ENCODE data around the gene EPB41L4A.
"Not testable (repeated sequence)": the region's sequence is repeated elsewhere in the genome, so short reads cannot be mapped to it uniquely, and the experiment has no call there.

EPB41L4A gene

DNA sequence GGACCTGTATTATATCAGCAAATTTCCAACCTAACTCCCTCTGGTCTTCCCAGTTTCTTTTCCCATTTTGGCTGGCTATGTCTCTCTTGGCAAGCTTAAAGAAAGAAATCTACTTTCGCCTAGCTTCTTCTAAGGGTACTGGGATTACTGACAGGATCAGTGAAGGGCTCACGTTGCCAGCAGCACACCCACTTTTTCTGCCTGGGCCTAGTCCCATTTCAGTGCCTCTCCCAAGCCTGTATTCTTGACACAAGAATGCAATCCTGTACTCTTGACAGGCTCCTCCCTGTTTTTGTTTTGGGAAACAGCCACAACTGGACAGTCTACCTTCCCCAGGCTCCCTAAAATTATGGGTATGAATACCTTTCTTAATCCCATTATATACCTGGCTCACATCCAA lies 170.5 kb downstream of the EPB41L4A start:
- no peak for DNase-seq

DNA sequence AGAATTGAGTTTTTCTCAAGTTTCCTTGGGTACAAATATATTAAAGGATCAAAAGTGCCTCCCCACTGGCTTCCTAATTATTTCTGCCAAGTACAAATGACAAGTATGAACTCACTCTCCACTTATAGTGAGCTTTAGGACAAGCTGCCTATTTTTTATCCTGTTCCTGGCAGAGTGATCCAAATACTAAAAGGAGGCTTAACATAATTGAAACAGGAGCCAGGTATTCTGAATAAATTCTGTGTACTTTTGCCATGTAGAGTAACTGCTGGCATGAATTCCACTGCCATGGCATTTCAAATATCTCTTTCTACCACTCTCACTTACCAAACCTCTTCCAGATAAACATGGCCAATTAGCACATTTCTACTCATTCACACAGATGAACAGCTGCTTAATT lies 171.1 kb downstream of the EPB41L4A start:
- DNase-seq = no peak

DNA sequence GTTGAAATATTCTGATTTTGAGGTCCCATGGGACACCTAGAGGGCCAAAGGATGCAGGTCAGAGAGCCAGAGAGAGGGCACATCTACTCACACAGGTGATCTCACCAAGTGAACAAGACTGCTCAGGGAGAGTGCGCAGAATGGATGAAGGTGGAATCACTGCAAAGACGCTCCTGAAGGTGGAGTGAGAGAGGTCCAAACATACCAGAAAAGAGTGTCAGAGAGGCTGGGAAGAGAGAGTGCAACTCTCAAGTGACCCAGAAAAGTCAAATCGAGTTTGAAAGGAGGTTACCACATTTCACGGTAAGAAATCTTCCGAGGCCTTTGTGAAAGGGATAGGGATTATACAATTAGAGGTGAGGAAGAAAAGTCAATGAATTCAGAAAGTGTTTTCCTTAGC lies 173.4 kb downstream of the EPB41L4A start:
- no peak for DNase-seq

DNA sequence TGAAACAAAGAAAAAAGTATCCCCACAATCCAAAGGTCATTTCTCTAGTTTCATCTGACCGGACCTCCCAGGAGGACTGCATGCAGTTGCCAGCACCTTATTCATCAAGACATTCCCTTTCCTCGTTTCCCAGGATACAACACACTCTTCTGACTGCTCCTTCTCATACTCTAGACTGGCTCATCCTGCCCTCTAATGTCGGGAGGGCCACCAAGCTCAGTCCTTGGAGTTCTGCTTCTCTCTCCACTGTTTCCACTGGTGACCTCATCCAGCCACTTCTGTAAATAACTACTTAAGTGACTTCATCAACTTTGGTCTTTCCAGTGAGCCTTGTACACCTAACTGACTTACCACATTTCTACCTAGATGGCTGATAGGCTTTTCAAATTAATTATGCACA lies 179.1 kb downstream of the EPB41L4A start:
- DNase-seq = no peak

DNA sequence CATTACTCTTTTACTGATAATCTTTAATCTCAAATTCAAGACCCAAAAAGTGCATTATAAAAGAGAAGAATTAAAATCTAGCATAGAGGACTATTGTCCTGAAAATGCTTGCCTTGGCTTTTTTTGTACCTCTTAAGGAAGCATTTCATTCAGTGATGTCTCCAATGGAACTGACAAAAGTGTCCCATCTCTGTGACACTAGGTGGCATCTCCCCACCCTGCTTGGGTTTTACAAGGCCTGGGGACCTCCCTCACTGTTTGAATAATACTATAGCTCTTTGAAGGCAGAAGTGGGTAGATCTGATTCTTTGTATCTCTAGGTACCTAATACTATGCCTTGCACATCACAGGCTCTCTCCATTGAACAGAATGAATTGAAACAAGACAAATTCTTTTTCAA lies 180.6 kb downstream of the EPB41L4A start:
- no peak for DNase-seq

DNA sequence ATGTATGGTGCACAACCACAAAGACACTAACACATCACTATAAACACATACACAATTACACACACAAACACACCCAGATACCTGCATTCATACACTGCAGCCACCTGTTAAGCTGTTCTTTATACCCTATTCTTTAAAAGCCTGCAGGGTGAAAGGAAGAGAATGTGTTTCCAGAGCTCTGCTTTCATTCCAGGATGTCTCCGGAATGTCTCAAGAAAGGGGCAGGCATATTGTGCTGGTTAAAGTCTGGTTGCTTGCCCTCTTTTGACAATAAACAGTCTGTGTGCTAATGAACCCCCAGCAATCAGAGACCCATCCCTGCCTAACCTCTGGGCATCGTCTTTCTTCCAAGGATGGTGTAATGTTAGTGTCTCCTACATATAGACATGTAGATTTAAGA lies 181.6 kb downstream of the EPB41L4A start:
- no peak for DNase-seq

DNA sequence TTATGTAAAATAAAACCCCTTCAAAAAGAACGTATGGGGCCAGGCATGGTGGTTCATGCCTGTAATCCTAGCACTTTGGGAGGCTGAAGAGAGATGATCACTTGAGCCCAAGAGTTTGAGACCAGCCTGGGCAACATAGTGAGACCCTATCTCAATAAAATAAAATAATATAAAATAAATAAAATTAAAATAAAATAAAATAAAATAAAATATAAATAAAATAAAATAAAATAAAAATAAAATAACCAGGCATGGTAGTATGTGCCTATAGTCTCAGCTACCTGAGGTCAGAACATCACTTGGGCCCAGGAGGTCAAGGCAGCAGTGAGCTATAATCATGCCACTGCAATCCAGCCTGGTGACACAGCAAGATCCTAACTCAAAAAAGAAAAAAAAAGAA lies 185.1 kb downstream of the EPB41L4A start:
- no peak for DNase-seq

DNA sequence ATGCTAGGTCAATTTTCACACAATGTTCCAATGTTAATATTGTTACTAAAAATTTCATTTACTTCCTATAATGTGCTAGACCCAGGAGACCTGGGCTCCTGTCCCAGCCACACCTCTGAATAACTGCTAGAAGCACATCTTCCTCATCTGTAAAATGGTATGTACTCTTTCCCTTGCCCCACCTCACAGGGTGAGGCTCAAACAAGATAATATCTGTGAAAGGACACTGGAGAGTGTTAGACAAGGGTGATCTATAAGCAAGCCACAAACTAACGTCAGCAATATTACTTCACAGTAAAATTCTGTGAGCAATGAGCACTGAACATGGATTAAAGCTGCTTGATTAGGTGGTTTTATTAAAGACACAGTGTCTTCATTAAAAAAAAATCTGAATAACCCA lies 186.4 kb downstream of the EPB41L4A start:
- no peak for DNase-seq

DNA sequence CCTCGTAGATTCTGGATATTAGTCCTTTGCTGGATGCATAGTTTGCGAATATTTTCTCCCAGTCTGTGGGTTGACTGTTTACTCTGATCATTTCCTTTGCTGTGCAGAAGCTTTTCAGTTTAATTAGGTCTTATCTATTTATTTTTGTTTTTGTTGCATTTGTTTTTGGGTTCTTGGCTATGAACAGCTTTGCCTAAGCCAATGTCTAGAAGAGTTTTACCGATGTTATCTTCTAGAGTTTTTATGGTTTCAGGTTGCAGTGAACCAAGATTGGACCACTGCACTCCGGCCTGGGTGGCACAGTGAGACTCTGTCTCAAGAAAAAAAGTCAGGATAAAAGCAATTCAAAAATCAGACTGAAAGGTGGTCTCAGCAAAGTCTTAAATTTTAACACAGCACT lies 188.5 kb downstream of the EPB41L4A start:
- no peak for DNase-seq

DNA sequence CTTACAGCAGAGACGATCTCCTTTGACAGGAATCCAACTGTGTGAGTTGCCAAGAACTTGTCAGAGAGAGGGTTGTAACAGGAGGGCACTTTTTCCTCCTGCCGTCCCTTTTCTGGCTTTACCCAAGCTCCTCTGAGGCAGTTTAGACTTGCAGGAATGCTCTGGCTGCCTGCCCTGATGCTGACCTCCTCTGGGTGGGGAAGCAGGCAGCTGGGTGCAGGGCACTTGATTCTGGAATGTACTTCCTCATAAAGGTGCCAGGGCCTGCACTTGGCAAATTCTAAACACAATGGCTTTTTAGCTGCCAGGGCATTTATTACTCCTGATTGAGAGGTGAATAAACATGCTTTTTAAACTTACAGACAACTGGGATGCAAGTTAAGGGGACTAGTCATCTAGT lies 190.4 kb downstream of the EPB41L4A start:
- DNase-seq = no peak

DNA sequence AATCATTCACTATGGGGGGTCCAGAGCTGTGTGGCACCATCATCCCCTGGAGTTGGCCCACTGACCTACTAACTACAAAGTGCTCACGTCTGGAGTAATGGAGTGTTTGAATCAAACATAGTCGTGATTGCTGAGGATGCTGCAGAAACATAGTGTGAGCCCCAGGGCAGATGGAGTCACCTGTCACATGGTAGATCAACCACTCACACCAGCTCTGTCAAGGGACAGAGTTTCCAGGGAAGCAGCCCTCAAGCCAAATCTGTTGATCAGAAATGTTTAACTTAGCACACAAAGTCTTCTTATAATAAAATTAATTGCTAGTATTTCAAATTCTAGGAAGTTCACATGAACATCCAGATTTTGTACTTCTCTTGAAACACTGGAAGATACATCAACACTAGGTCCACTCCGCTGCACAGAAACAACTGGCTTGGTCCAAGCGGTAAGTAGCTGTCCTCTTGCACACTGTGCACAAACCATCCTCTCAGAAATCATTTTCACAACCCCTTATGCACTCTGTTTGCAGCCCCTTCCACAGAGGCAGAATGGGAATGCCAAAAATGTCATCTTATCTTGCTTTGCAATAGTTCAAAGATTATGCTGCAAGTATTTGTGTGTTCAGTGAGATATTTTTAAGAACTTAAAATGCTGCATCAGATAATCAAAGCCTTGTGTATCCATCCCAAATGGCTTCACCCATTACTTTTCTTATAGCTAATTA lies 191.0 kb downstream of the EPB41L4A start:
- no peak for DNase-seq

DNA sequence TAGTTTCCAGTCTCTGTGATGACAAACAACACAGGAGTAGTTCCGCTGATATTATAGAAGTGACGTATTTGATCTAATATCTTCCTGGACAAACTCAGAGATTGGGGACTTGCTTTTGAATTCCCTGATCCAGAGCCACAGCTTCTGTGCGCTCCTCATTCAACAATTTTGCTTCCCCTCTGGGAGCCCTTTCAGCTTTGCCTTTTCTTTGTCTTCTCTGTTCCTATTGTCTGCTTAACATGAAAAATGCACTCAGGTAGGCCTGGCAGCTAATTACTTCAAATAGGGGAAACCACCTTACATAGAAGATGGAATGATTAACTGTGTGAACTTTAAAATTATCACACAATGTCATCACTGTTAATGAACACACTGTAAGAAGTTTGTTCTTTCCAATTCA lies 192.9 kb downstream of the EPB41L4A start:
- DNase-seq = no peak

DNA sequence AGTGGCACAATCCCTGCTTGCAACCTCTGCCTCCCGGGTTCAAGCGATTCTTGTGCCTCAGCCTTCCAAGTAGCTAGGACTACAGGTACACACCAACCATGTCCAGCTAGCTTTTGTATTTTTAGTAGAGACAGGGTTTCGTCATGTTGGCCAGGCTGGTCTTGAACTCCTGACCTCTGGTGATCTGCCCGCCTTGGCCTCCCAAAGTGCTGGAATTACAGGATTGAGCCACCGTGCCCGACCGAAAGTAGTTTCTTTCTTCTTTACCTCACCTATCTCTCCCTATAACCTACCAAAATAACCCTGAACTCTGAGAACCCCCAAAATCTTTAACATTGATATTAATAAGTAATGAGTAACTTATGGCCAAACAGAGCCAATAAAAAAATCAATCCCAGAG lies 196.1 kb downstream of the EPB41L4A start:
- not testable (repeated sequence) for DNase-seq

DNA sequence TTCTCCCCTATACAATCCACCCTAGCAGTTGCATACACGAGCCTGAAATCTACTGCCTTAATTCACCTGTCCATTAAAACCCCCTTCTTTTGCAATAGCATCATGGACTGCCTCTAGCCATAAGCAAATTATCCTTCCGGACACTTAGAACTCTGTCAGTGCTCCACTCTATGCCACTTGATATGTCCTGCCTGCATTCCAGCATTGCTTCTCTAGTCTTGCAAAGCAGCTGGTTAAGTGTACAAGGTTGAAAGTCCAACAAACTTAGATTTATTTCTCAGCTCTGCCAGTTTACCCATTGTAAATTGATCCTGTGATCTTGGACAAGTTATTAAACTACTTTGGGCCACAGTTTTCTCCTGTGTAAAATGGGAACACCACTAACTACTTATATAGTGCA lies 197.9 kb downstream of the EPB41L4A start:
- no peak for DNase-seq

DNA sequence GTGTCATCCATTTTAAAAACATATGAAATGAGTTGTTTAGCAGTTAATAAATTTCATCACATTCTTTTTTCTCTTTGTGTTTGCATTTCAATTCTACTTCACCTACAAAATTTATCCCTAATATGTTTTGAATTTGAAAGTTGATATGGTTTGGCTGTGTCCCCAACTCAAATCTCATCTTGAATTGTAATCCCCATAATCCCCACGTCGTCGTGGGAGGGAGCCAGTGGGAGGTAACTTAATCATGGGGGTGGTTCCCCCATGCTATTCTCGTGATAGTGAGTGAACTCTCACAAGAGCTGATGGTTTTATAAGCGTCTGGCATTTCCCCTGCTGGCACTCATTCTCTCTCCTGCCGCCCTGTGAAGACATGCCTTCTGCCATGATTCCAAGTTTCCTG lies 200.1 kb downstream of the EPB41L4A start:
- no peak for DNase-seq

DNA sequence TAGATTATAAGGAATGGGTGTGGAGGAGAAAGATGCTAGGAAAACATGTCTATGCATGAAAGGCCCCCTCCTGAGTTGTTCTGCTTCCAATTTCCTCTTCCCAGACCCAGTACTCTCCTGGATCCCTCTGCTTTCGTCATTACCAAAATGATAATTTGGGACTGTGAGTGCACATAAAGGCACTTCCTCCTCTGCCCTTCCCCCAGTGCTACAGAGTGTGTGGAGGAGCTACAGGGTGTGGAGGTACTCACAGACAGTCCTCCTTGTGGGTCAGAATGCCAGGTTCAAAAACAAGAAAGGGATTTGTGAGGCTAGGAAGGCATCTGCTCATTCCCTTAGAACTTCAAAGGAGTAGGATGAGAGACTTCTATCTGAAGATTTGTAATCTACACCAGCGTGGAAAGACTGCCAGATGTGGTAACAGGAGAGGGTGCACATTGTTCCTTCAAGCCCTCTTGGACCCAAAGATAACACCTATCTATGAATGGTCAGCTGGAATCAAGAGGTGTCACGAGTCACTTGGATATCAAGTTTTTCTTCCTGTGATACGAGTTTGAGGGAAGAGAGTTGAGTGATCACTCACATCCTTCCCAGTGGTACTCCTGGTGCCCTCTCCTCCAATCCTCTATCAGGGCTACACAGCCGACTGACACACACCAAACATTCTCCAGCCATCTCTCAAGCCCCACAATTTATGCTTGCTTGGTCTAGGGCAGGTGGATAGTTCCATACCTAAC lies 201.1 kb downstream of the EPB41L4A start:
- DNase-seq = no peak

DNA sequence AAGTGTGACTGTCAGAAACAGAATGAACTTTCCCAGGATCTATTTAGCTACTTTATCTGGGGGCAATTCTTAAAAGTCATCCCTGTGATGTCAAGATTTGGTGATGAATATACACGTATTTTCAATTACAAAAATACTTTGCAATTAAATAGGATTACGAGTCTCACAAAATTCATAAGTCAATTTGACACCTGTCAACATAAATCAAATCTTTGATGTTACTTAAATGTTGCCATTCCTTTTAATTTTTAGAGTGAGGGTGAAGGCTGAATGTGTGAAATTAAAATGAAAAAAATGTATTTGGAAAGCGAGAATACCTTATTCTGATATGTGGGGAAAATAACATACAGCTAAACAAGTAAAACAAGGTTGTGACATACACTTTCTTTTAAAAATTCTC lies 202.9 kb downstream of the EPB41L4A start:
- no peak for DNase-seq

DNA sequence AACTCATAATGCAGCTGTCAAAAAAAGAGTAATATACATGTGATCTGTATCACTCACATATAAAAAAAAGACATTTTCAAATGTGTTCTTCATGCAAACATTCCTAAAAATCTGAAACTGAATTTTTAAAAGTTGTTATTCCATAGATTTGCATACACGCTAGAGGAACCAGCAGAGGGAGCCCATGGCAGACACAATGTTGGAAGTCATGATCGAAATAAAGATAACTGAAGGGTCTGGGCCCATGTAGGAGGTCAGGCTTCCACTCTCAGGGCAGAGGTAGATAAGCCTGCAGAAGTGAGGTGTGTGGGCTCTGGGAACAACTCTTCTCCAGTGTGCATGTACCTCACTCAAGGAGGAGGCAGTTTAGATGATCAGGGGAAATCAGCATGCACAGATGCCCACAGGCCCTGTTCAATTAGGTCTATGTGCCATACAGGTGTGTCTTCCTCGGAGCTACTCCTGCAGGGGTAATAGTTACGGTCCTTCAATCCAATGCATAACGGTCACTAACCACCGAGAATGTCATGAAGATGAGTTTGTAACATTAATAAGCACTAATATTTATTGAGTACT lies 208.6 kb downstream of the EPB41L4A start:
- no peak for DNase-seq

DNA sequence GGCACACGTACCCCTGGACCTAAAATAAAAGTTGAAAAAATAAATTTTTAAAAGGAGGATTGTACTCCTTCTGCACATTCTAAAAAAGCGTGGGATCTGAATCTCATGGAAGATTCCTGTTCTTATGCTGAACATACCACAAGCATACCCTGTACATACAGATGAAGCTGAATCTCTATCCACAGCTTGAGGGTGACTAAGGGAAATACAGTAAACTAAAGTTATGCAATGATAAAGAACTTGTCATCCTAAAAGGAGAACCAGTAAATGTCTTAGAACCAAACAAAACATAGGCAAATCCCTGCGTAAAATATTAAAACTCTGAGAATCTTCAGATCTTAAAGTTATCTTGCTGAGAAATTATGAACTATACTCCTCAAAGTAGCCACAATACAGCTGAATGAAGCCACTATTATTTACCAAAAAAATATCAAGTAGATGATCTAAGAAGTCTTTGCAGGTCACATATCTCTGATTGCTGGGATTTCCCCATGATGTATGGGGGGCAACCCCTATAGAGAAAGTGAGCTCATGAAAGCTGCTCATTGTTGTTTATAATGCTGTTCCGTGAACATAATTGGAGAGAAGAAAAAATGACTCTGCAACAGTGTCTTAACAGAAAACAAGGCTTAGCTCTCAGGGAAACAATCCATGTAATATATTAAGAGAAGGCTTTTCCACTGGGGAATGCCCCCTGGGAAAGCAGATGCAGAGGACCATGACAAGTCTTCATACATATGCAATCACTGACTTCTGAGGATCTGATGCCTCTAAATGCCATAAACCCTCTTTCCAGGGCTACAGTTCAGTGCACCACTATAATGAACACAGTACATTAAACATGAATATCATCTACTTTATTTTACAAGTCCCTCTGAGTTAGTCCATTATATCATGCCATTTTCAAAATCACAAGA lies 210.1 kb downstream of the EPB41L4A start:
- DNase-seq = no peak

DNA sequence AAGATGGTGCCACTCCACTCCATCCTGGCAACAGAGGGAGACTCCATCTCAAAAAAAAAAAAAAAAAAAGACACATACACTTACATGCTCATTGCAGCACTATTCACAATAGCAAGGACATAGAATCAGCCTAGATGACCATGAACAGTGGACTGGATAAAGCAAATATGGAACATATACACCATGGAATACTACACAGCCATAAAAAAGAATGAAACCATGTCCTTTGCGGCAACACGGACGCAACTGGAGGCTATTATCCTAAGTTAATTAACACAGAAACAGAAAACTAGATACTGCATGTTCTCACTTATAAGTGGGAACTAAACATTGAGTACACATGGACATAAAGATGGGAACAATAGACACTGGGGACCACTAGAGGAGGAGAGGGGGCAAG lies 210.9 kb downstream of the EPB41L4A start:
- DNase-seq = not testable (repeated sequence)

DNA sequence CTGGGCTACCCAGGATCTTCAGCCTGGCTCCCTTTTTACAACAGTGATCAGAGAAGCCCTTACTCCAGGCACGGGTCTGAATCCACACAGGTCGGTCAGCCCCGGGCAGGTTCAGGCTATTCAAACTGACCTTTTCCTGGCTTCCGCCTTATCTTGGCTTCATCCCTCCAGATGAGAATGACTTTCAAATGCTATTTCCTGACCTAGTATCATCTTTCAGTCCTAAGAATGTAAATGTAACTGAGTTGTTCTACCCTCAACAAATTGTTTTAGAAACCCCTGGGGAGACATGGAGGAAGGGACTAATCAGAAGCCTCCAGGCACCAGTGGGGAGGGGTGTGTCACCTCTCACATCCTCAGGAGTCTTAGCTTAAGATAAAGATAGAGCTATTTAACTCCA lies 213.2 kb downstream of the EPB41L4A start:
- no peak for DNase-seq

DNA sequence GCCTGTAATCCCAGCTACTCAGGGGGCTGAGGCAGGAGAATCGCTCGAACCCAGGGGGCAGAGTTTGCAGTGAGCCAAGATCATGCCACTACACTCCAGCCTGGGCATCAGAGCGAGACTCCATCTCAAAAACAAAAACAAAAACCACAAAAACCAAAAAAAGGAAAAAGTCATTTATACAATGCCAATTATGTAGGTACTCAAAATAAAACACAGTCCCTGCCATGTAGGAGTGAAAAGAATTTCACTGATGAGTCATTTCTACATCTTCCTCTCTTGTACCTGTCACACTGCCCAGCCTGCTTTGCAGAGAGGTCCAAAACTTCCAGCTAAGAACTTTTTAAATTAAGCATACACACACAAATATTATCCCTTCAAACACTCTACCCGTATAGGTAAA lies 215.8 kb downstream of the EPB41L4A start:
- no peak for DNase-seq

DNA sequence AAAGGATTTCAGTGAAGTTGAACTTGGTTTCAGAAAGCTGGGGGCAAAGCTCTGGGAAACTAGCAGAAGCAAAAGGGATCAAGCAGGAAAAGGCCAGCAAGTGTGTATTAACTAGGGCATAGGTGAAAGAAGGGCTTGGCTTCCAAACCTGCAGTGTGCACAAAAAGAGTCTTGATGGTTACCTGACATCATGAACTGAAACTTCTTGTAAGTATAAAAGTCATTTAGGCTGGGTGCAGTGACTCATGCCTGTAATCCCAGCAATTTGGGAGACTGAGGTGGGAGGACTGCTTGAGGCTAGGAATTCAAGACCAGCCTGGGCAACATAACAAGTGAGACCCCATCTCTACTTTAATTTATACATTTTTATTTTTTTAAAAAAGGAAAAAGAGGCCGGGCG lies 216.4 kb downstream of the EPB41L4A start:
- DNase-seq = no peak

Data from stimulated activated naive CD4-positive, alpha-beta T cell treated with Interleukin-2 at 50 U/mL for 16 hours (primary cell).